Muscle of back (tissue), 11 donors: ENCODE measurements around the gene MARCHF10. TPM values are rescaled to one million over a fixed set of nuclear protein-coding genes. Genes with fewer than 3 reads are reported as not detected.

Experiments
- DNase-seq, 3 donors: peaks; one replicate each; pipeline versions ENCODE4 v3.0.0 to v3.0.0-alpha.2; 2013
- polyA plus RNA-seq, 10 donors: library from polyadenylated mRNA; unstranded; fragments of 120-200 nt; gene quantifications; one replicate each; pipeline ENCODE4 v1.2.1, GENCODE V29; 2013; ENCODE audit not compliant: insufficient read length in 10 of 10

The MARCHF10 gene
- polyA plus RNA-seq, 10 donors: 0.11 to 0.72 (median 0.49) TPM; not detected in 1

DNA sequence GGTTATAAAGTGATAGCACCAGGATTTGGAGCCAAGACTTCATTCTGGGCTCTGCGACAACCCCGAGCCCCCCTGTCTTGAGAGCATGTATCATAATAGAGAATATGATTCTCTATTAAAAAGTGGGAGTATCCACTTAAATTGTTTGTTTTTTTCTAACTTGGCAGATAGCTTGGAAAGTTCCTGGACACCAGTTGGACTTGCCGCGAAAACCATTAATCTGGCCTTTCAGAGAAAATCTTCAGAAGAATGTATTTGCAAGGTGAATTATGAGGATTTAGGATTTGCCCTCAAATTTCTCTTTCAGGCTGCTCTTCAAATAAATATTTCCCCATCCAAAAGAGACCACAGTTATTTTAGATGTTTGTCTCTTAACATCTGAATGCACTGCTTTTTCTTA is 53.5 kb downstream of the MARCHF10 start:
- DNase-seq: peak; percentile 49 to 80 (median 68)

DNA sequence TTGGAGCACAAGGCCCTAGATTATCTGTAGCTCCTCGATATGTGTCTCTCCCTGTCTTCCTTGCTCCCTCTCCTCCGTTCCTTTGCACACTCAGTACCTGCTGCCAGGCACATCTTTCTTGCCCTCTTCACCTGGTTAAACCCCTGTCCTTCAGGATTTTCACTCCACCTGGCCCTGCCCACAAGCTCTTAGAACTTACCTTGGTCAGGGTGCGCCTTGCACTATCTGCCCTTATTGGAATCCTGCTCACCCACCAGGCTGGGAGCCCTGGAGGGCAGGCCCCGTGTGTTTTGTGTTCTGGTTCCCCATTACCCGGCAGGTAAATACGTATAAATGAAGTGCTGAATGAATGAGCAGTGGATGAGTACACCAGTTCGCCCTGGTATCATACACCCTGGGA is 54.6 kb downstream of the MARCHF10 start:
- DNase-seq: no peak

DNA sequence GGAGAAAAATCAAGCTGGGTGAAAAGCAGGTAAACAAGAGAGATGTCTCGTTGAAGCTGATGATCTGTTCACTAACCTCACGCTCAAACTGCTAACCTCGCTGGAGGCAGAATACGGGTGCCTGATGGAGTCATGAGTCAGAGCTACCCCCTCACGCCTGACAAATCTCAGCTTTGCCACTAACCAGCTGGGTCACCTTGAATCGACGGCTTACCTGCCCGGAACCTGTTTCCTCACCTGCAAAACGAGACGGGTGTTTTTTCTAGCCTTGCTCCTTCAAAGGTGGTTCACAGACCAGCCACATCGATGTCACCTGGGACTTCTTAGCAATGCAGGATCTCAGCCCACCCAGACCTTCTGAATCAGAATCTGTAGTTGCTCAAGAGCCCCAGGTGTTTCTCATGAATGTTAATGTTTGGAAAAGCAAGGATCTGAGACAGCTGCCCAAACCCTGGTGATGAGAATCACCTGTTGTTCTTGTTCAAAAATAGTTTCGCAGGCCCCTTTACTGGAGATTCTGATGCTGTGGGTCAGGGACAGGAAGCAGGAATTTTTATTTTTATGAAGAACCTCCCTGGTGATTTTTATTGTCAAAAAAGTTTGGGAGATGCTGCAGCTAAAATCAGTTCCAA is 56.9 kb downstream of the MARCHF10 start:
- DNase-seq: no peak

DNA sequence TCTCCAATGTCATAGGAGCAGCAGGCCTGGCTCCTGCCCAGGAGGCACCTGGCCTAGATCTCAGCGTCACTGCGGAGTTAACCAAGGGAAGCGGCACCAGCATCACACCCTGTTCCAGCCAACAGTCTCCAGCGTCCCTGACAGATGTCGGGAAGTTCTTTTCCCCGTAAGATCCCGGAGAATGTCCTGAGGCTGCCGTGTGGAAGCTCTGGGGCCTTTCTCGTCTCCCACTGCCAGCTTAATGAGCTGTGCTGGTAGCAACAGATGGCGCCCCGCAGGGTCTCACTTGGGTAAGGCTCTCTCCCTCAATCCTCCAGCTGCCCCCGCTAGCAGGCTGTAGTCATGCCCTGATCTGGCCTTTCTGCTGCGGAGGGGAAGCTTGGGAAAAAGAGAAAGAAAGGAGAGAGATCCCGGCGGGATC is 57.5 kb downstream of the MARCHF10 start:
- DNase-seq: peak in 2 of 3 donors; percentile 53 to 72

DNA sequence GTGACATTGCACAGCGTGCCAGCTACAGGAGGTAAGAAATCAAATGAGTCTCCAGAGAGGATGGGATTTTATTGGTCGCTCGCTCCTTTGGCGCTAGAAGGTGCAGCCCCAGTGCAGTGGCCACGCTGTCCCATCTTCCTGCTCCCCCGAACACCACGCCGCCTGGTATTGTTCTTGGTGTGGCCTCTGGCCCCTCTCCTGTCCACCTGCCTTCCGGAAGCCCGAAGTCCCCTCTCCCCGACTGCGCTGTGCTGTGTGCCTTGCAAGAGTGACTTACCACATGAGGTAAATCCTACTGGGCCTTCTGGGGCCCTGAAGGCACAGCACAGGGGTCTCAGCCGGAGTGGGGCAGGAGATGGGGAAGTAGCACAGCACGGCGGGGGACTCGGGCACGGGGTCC is 58.2 kb downstream of the MARCHF10 start:
- DNase-seq: no peak

DNA sequence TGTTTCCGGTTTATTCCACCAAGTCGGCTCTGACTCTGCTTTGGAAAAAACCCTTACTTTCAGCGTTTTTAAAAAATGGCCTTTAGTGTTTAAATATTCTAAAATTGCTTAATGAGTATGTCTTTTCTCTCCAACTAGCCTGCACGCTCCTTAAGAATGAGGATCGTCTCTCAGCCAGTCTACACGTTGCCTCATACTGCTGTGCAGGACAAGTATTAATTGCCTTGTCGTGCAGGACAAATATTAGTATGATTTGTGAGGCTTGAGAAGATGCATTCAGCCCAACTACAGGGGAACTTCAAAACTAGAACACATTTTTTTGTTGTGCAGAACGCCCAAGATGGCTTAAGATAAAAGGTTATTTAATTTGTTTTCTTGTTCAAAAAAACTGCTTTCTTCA is 61.2 kb downstream of the MARCHF10 start:
- DNase-seq: no peak

DNA sequence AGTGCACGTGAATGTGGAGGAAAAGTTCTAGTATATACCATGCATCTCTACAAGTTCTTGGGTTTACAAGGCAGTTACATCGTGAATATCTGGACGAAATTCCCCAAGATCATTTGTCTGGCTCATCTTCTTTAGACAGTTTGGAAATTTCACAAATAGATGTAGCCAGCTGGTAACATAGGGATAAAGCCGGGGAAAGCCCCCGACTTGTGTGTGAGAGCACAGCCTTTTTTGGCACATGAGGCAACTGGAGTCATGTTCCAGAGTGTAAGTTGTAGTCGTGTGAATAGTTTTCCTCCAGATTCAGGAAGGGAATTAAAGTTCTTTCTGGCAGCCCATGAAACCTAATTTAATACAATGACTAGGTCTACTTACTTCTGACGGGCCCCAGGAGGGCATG is 62.3 kb downstream of the MARCHF10 start:
- DNase-seq: peak in 2 of 3 donors; percentile 55 to 73

DNA sequence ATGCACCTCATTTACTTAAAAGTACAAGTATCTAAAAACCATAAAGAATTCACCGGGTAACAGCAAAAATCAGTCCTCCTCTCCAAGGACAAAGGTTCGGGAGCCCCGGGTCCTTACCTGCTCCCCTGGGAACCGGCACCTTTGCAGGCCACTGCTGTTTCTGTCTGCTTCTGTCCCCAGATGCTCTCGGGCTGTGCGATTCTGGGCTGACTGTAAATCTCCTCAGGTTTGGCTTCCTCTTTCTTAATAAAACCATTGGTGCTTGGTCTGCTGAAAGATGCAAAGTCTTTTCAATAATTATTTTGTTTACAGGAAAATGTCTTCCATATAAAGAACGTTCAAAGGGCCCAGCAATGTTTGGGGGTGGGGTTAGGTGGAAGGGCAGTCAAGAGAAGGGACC is 63.9 kb downstream of the MARCHF10 start:
- no peak for DNase-seq

DNA sequence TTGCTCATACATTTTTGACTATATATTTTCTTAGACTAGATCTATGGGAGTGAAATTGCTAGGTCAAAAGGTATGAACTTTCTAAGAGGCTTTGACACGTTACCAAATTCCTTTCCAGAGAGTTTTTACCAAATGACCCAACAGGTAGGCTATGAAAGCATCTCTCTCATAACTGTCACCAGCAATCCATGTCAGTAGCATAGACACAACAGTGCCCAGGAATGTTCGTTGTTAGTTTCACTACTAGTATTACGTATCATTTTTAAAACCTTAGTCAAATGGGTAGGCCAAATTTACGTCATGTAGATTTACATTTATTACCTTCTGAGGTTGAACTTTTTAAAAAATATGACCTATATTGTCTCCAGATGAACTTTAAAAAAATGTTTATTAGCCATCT is 66.8 kb downstream of the MARCHF10 start:
- no peak for DNase-seq

DNA sequence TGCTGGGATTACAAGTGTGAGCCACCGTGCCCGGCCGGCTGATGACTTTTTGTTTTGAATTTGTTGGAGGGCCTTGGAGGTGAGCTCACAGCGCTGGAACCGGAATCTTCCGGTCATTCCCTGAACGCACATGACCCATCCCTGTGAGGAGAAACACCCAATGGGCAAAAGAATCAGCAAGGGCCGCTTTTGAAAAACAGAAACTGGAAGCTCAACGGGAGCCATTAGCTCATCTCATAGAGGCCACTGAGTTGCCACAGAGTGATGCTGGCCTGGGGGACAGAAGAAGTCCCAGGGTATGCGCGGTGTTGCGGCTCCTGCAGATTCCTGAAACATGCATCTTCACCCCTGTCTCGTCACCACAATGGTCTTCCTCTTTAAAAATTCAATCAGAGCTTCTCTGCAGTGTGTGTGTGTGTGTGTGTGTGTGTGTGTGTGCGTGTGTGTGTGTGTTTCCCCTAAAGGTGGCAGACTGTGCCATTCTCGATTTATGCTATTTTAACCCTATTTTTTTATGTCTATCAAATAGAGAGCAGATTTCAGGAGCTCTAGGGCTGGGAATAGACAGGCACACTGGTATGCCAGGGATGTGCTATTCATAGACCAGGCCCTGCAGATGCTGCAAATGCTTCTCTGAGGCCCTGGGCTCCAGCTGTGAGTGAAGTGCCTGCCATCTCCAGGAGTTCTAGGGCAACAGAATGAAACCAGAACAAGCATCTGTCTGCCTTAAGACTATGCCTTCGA is 68.3 kb downstream of the MARCHF10 start:
- no peak for DNase-seq

DNA sequence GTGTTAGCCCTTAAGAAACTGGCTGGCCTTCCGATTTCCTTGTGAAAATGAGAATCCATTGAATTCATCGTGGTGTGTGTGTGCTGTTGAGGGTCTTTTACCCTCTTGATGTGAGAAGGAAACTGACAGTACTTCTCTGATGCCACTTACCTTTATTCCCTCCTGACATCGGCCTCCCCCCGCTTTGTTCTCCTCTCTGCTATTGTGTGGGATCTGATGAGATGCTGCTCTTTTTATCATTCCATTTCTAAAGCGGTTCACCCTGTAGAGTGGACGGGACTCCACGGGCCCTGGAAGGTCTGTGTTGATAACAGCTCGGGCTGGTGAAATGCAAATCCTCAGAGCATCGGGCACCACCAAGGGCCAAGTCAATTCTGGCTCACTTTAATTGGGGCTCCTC is 69.8 kb downstream of the MARCHF10 start:
- DNase-seq: no peak

DNA sequence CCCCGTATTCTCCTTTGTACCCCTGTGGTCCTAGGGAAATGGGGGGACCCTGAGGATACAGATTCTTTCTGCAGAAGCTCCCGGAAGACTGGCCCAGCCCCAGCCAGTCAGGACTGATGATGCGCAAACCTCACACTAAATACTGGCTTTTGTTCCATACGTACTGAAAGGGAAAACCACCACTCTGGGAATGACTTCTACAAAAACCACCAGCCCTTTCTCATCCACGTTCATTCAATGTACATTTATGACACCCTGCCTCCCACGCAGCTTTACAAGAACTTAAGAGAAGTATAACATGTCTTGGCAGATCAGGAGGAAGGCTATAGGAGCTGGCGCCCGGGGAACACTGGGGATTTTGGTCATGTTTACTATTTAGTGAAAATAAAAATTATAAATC is 70.6 kb downstream of the MARCHF10 start:
- DNase-seq: no peak

DNA sequence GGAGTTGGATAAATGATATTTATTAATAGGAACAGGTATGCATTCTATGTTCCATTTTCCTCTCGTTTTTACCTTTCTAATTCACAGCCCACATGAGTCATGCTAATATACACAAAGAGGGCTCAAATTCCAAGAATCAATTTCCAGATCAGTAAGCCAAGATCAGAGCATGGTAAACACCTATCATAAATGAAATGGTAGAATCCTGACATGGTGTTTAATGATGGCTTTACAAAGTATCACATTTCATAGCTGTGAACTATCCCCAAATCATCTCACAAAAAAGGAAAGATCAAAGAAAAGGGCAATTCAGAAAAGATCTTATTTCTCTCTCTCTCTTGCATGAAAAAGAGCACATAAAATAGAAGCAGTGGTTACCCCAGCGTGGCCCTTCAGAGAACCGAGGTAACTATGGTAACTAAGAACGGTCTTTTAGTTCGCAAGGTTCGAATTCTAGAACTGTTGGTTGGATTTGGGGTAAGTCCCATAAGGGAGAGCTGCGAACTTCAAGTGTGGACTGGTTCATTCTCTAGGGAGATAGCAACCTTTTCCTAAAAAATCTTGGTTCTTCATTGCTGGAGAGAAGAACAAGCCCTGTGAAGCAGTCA is 73.0 kb downstream of the MARCHF10 start:
- no peak for DNase-seq

DNA sequence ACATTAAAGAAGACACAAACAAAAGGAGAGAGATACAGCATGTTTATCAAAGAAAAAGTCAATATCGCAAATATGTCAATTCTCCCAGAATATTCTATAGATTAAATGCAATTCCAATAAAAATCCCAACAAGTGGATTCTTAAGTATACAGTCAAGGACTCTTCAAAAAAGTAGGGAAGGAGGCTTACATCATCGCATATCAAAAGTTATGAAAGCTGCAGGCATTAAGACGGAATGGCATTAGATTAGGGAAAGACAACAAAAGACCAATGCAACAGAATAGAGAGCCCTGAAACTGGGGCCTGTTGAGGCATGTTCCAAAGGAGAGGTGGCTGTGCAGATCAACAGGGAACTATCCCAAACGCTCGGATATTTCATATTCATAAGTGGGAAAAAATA is 76.0 kb downstream of the MARCHF10 start:
- DNase-seq: no peak

DNA sequence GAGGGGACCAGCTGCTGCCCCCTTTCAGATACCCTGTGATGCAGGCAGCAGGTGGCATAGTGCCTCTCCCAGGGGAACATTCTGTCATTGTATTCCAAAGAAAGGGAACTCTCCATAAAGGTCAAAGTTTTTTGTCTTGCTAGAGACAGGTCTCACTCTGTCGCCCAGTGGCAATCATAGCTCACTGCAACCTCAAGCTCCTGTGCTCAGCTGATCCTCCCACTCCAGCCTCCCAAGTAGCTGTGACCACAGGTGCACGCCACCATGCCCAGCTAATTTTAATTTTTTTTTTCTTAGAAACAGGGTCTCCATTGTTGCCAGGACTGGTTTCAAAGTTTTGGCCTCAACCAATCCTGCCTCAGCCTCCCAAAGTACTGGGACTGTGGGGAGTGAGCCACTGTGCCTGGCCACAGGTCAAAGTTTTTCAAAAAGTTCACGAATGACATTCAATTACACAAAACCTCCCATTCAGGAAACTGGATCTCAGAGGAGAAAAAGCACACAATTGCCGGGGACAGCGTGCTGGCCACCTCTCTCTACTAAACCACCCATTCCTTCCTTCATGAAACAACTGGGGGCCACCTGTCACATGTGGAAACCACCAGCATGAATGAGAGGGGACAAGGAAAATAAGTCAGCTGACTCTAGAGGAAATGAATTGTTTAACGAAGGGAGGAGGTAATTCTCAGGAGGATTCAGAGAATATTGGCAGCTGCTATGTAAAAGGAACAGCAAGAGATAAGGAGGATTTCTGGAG is 80.0 kb downstream of the MARCHF10 start:
- DNase-seq: no peak

DNA sequence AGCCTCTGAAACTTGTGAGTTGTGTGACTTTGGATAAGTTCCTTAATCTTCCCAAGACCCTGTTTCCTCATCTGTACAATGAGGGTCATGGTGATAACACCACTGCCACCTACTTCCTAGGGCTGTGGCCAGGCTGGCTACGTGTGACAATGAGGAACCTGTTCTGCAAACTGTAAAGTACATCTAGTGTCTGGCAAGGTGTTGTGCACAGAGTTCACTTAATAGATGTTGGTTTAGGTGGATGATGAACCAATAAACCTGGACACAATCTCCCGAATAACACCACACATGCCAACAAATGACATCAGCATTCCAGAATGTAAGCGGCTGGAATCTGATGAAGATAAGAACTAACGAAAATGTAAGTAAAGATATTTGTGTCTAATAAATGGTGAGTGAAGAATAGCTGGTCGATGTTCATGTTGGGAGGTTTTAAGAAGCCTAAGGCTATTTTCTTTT is 82.3 kb downstream of the MARCHF10 start:
- no peak for DNase-seq

DNA sequence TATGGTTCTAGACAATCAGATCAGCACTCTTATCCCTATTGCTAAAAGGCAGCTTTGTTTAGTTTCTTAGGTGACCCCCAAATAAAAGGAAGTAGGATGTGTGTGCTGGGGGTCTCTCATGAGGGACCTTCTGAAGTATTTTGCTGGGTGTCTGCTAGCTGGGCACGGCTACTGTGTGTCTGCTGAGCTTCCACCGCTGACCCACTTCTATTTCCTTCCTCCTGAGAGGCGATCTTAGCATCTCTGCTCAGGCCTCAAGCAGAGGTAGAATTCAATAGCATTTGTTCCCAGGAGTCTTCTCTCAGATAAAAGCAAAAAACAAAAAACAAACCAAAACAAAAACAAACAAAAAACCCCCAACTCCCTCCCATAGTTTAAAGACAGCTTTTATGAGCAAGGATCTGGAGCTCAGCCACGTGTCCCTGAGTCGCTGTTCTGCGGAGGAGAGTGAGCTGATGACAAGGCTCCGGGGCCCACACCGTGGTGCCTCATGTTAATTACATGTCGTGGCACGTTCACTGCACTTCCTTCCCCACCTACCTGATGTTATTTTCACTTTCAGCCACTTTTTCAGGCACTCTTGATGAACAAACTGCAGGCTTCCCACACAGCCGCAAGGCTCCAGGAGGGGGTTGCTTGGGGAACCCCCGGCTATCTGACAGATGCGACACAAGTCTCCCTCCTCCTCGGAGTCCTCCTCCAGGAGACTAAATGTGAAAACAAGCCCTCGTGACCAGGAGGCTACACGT is 83.5 kb downstream of the MARCHF10 start:
- no peak for DNase-seq

DNA sequence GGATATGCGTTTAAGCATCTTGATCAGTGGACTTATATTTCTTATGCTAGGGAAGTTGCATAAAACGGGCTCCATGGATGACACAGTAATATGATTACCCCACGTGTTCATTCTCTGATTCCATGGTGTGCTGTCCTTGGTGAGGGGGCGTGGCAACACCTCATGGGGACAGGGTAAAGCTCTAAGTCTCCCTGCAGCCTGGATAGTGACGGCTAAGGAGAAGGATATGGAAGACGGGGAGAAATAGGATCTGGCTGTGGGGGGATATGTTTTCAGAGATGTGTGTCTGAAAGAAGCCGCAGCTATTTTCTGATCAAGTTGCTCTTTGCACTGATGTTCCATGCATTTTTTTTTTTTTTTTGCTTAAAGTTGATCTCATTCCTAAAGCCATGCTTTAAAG is 84.3 kb downstream of the MARCHF10 start:
- DNase-seq: no peak

DNA sequence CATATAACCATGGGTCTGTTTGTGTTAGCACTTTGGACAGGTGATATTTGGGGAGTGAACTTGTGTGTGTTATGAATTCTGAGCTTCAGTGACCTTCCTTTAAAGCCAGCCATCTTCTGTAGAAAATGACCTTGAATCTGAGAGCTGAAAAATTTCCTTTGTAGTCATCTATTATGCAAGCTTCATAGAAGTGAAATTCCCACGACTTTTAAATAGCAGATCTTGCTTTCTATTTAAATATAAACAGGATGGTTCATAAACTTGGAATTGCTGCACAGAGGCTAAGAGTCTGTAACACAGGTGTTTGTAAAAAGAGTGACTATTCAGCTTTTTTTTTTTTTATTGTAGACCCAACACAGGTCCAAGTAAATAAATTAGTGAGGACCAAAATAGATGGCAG is 85.5 kb downstream of the MARCHF10 start:
- no peak for DNase-seq

DNA sequence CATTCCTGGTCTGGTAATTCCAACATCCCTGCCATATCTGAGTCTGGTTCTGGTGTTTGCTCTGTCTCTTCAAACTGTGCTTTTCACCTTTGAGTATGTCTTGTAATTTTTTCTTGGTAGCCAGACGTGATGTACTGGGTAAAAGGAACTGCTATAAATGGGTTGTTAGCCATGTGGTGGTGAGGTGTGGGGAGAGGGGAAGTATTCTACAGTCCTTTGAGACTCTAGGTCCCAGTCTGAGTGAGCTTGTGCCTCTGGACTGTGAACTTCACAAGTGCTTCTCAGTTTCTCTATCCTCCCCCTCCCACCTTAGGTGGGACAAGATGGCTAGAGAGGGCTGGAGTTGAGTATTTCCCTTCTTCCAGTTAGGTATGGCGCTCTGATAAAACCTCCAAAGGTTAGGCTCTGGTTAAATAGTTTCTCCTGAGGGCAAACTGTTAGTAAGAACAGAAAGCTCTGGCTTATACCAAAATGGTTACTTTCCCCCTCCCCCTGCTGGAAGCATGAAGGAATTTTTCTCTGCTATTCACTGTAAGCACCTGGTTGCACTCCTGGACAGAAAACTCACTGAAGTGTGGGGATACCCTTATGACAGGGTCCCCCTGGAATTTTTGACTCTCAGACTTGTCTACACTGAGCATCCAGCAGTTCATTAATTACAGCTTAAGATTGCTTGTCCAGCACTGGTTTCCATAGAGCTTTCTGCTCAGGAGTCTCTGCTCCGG is 87.8 kb downstream of the MARCHF10 start:
- no peak for DNase-seq

DNA sequence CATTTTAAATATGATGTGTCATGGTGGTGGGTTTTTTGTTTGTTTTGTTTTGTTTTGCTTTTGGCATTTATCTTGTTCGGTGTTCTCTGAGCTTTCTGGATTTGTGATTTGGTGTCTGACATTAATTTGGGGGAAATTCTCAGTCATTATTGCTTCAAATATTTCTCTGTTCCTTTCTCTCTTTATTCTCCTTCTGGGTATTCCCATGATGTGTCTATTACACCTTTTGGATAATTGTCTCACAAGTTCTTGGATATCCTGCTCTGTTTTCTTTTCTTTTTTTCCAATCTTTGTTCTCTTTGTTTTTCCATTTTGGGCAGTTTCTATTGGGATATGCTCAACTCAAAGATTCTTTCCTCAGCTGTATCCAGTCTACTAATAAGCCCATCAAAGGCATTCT is 88.5 kb downstream of the MARCHF10 start:
- no peak for DNase-seq
